ENCODE data around the gene VTA1. TPM values are rescaled to one million over a fixed set of nuclear protein-coding genes. Genes with fewer than 3 reads are reported as not detected.

VTA1 gene, protein sequence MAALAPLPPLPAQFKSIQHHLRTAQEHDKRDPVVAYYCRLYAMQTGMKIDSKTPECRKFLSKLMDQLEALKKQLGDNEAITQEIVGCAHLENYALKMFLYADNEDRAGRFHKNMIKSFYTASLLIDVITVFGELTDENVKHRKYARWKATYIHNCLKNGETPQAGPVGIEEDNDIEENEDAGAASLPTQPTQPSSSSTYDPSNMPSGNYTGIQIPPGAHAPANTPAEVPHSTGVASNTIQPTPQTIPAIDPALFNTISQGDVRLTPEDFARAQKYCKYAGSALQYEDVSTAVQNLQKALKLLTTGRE
- 23.6 and 30.9 TPM in 2 replicates for total RNA-seq (ENCODE audit: low replicate concordance)

DNA sequence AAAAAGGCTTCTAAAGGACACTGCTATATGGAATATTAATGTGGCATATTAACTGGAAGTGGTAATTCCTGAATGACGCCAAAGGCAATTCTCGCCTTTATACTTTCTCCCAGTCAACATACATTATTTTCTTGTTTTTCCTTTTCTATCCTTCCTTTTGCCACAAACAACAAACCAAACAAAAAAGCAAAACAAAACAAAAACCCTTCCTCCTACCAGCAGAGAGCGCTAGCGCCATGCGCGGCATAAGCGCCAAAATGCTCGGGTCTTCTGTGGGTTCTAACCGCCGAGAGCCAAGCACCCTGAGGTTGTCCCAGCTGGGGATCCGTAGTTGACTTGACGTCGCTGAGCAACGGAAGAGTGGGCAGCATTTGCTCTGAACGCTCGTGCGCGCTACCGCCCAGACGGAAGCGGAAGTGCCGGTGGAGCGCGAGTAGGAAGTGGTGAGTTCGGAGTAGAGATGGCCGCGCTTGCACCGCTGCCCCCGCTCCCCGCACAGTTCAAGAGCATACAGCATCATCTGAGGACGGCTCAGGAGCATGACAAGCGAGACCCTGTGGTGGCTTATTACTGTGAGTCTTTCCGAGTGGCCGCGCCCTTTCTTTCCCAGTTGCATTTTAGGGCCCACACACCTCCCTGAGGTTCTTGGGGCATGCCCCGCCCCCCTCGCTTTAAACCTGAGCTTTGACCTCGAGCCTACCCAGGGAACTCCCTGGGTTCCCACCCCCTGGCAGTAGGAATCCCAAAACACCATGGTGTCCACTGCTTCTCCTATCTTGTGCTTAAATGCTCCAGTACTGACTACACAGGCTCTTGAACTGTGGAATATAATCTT lies at the start of gene VTA1, which contains the start of gene NMBR:
Gene VTA1 (plus strand): TSS at position 436 of the 835 bp plus-strand sequence. CDS start 25 bp downstream, at position 461.
Gene NMBR (minus strand): TSS at position 295 of the 835 bp plus-strand sequence. CDS start 58,464 bp downstream, outside the sequence.

DNA sequence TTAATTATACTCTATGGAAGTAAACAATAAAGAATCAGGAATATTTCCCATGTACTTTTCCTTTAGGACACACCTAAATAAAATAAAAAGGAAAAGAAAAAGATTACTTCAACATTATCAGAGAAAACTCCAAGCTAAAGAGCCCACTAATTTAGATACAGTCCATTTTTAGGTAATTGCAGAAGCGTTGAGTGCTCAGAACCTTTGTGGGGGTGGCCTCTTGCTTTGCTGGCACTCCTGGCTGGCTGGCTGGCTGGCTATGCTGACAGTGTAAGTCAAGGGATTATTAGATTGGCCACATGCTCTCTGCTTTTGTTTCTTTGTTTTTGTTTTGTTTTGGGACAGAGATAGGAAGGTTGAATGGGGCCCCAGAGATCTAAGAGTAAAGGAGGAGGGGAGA lies 14.4 kb upstream of the VTA1 start, which contains the start of gene GJE1:
Gene GJE1 (plus strand): TSS at position 301 of the 400 bp plus-strand sequence. CDS start 234 bp downstream, outside the sequence.

Other genes with a start within 250 kb of the VTA1 start
- gene GJE1, start 14.3 kb upstream of the VTA1 start, total RNA-seq (ENCODE audit: low replicate concordance): not detected in 2 replicates
- gene NMBR, start 141 bp upstream of the VTA1 start, total RNA-seq (ENCODE audit: low replicate concordance): not detected in 2 replicates
- gene ADGRG6, start 154.7 kb downstream of the VTA1 start, total RNA-seq (ENCODE audit: low replicate concordance): 0.75 and 1.3 TPM in 2 replicates

All from smooth muscle cell of the coronary artery (primary cell).